Adrenal gland (tissue), 5 donors: ENCODE measurements around the gene TTLL5.

Source experiments
- CTCF ChIP-seq, 6 experiments: fragments of 450-650 bp in 4 of 6; fragments of 200-600 bp in 2 of 6; sonication (generic) in 1 of 6; IDR thresholded peaks; 1 replicate in 5 of 6; 2 replicates in 1 of 6; pipeline versions ENCODE4 v1.5.1 to v1.8.0; 2016 to 2021; ENCODE audit warnings: antibody characterized with exemption in 6 of 6, mild to moderate bottlenecking in 2 of 6, moderate library complexity in 1 of 6
- POLR2A ChIP-seq, 2 donors: fragments of 450-650 bp; IDR thresholded peaks; one replicate each; pipeline ENCODE4 v1.6.1; 2017; ENCODE audit warnings: antibody characterized with exemption in 2 of 2, mild to moderate bottlenecking in 2 of 2, moderate library complexity in 1 of 2
- donor health status: DM: no; HTN: no; CAD: no.

GRCh38 chr14:75917946-75918335 lies 256.9 kb downstream of the TTLL5 start:
- TF ChIP-seq CTCF (IDR thresholded peaks at IDR 0.05) (no peak), POLR2A (IDR thresholded peaks at IDR 0.05) (no peak)
